Chondrocyte (in vitro differentiated cells): ENCODE data around the gene KREMEN1. TPM values are rescaled to one million over a fixed set of nuclear protein-coding genes. Genes with fewer than 3 reads are reported as not detected.

Experiments used
- DNase-seq: peaks from one replicate; pipeline ENCODE4 v3.0.0; 2021; ENCODE audit warnings: mixed read lengths, low spot score
- H3K27ac Mint-ChIP-seq: one replicate; pipeline ENCODE4 v1.8.0; 2021; ENCODE audit warnings: mild to moderate bottlenecking, moderate library complexity, mixed read lengths; ENCODE audit not compliant: unreplicated experiment
- H3K27me3 Mint-ChIP-seq: 2 replicates; pipeline ENCODE4 v1.8.0; 2021; ENCODE audit warnings: low read depth, mixed read lengths
- H3K36me3 Mint-ChIP-seq: 2 replicates; pipeline ENCODE4 v1.8.0; 2021; ENCODE audit warnings: low read depth, mixed read lengths
- H3K4me1 Mint-ChIP-seq: 2 replicates; pipeline ENCODE4 v1.8.0; 2021; ENCODE audit warnings: low read depth, mild to moderate bottlenecking, mixed read lengths
- H3K4me3 Mint-ChIP-seq: one replicate; pipeline ENCODE4 v1.8.0; 2021; ENCODE audit warnings: mild to moderate bottlenecking, moderate library complexity, mixed read lengths; ENCODE audit not compliant: unreplicated experiment
- H3K9me3 Mint-ChIP-seq: 2 replicates; pipeline ENCODE4 v1.8.0; 2021; ENCODE audit warnings: low read depth, mixed read lengths
- total RNA-seq: library from RNA; stranded (reverse); gene quantifications from 3 replicates; pipeline ENCODE4 v1.2.1, GENCODE V29; 2021
- TF ChIP-seq, protein P1 (sequence below): fragments of 200-600 bp; sonication (generic); IDR thresholded peaks from 2 replicates; pipeline ENCODE4 v1.5.0; 2021; ENCODE audit warnings: antibody characterized with exemption, mild to moderate bottlenecking, moderate library complexity

Gene KREMEN1
- total RNA-seq, 1 donor from 2014 or later, result 7.3 TPM

DNA sequence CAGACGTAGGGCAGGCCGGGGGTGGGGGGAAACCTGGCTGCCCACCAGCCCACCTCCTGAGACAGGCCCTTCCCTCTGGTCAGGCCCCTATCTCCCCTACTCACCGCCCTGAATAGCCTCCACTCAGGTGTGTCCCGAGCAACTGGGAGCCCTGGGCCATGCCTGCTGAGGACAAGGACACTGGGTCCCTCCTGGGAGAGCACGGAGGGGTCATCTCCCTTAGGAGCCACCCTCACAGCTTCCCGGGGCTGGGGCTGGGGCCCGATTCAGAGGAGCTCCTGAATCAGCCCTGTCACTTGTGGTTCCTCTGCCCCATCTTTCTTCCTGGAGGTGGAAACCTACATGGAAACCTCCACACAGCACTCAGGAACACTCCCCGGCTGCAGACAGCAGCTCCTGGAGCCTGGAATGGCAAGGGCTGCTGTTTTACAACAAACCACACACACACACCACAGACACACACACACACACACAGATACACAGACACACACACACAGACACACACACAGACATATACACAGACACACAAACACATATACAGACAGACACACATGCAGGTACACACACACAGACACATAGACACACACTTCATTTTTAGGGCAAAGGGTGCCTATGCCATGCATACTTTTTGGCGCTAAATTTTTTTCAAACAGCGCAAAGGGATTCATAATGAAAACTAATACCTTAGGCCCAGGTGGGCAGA lies 123.3 kb downstream of the KREMEN1 start:
- TF ChIP-seq, protein P1, sequence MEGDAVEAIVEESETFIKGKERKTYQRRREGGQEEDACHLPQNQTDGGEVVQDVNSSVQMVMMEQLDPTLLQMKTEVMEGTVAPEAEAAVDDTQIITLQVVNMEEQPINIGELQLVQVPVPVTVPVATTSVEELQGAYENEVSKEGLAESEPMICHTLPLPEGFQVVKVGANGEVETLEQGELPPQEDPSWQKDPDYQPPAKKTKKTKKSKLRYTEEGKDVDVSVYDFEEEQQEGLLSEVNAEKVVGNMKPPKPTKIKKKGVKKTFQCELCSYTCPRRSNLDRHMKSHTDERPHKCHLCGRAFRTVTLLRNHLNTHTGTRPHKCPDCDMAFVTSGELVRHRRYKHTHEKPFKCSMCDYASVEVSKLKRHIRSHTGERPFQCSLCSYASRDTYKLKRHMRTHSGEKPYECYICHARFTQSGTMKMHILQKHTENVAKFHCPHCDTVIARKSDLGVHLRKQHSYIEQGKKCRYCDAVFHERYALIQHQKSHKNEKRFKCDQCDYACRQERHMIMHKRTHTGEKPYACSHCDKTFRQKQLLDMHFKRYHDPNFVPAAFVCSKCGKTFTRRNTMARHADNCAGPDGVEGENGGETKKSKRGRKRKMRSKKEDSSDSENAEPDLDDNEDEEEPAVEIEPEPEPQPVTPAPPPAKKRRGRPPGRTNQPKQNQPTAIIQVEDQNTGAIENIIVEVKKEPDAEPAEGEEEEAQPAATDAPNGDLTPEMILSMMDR, result no peak
- Mint-ChIP-seq H3K27ac (no peak overlapping the region), H3K4me1 (peaks cover 3% of the 10 kb centered on the region), H3K9me3 (no peaks in the 10 kb centered on the region), H3K36me3 (no peaks in the 10 kb centered on the region), H3K4me3 (no peak overlapping the region), H3K27me3 (peaks cover 3% of the 10 kb centered on the region)
- peak; percentile 63 for DNase-seq

DNA sequence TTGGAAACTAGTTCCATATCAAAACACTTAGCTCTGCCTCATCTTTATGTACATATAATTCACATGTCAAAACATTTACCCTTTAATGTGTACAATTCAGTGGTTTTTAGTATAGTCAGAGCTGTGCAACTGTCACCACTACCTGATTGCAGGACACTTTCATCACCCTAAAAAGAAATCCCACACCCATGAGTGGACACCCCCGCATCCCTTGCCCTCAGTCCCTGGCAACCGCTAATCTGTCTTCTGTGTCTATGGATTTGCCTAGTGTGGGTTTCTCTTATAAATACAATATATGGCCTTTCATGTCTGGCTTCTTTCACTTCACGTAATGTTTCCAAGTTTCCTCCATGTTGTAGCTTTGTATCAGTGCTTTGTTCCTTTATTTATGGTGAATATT lies 124.3 kb downstream of the KREMEN1 start:
- Mint-ChIP-seq H3K4me3 (no peak overlapping the region), H3K27me3 (peaks cover 3% of the 10 kb centered on the region), H3K4me1 (peaks cover 4% of the 10 kb centered on the region), H3K9me3 (no peaks in the 10 kb centered on the region), H3K36me3 (no peaks in the 10 kb centered on the region), H3K27ac (no peak overlapping the region)
- TF ChIP-seq, protein P1, result no peak
- DNase-seq, result no peak

DNA sequence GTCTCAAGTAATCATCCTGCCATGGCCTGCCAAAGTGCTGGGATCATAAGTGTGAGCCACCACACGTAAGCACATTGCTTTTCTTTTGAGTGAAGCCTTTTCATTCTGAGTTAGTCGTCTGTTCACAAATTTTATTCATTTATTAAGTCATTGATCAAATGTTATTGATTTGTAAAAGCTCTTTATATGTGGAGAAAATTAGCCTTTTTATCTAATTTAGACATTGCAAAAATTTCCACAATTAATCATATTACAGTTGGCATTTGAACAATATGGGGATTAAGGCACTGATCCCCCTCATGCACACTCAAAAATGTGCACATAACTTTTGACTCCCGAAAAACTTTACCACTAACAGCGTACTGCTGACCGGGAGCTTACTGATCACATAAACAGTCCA lies 125.4 kb downstream of the KREMEN1 start:
- H3K4me3 Mint-ChIP-seq, result no peak overlapping the region

DNA sequence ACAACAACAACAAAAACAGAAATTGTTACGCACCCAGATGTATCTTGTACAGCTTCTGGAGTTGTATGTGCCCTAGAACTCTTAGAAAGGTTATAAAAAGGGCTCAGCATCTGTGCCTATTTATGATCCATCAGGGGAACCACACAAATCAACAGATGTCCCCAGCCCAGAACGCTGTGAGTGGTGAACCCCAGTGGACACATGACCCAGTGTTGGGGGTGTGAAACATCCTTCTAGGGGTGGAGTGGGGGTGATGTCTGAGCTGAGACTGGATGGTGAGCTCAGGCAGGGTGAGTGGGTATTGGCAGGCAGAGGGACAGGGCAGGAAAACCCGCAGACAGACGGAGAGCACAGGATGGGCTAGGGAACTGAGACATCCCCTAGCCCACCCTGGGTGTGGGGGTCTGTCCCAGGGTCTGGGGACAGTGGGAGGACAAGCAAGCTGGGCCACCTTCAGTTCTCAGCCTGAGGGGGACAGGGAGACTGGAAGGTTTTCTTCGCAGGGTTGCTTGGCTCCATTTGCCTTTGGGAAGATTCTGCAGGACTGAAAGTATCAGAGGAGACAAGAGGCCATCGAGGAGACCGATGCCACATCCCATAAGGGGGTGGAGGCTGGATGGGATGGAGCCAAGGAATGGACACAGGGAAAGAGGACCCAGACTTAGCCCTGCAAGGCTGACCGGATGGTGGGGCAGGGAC lies 127.0 kb downstream of the KREMEN1 start:
- H3K4me1 Mint-ChIP-seq, result peaks cover 11% of the 10 kb centered on the region
- no peak overlapping the region for H3K27ac Mint-ChIP-seq
- H3K36me3 Mint-ChIP-seq, result no peaks in the 10 kb centered on the region
- TF ChIP-seq, protein P1, result no peak
- peaks cover 3% of the 10 kb centered on the region for H3K27me3 Mint-ChIP-seq
- H3K9me3 Mint-ChIP-seq, result no peaks in the 10 kb centered on the region
- no peak overlapping the region for H3K4me3 Mint-ChIP-seq
- peak; percentile 56 for DNase-seq

More for the DNA sequence above, 125.4 kb downstream of the KREMEN1 start:
- no peaks in the 10 kb centered on the region for H3K9me3 Mint-ChIP-seq
- peaks cover 3% of the 10 kb centered on the region for H3K27me3 Mint-ChIP-seq
- no peaks in the 10 kb centered on the region for H3K36me3 Mint-ChIP-seq
- H3K27ac Mint-ChIP-seq, result no peak overlapping the region
- H3K4me1 Mint-ChIP-seq, result peaks cover 11% of the 10 kb centered on the region
- no peak for DNase-seq
- TF ChIP-seq, protein P1, result no peak

DNA sequence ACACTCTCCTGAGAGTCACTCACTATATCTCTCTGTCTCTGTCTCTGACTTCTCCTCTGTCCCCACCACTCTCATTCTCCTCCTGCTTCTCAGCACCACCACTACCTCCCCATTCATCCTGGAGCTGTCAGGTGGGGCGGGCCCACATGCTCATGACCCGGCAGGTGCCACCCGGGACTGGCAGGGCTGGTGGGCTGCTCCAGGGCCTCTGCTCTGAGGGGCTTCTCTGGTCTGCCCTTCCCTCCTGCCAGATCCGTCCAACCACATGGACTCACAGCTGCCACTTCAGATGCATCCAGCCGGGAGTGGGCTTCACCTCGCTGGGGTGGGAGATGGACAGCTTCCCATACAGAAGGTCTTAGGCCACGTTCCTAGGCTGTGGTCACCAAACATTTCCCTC lies 128.1 kb downstream of the KREMEN1 start:
- H3K27ac Mint-ChIP-seq, result no peak overlapping the region
- H3K27me3 Mint-ChIP-seq, result peaks cover 3% of the 10 kb centered on the region
- DNase-seq, result no peak
- no peak overlapping the region for H3K4me3 Mint-ChIP-seq
- H3K36me3 Mint-ChIP-seq, result no peaks in the 10 kb centered on the region
- no peaks in the 10 kb centered on the region for H3K9me3 Mint-ChIP-seq
- peaks cover 11% of the 10 kb centered on the region for H3K4me1 Mint-ChIP-seq
- TF ChIP-seq, protein P1, result no peak
